ENCODE measurements around the gene DEF6. TPM values are rescaled to one million over a fixed set of nuclear protein-coding genes. Genes with fewer than 3 reads are reported as not detected.

DEF6 gene
- total and polyA plus RNA-seq, 2 of the 13 experiments (the other 11 are each of a cell fraction or from before 2014, with no cell fraction given): 5.2 to 10.0 TPM

- TF ChIP-seq, protein P1, sequence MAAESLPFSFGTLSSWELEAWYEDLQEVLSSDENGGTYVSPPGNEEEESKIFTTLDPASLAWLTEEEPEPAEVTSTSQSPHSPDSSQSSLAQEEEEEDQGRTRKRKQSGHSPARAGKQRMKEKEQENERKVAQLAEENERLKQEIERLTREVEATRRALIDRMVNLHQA (CRISPR knock-in tag; IDR thresholded peaks at IDR 0.05): no peak
- TF ChIP-seq ZNF468 (CRISPR knock-in tag; IDR thresholded peaks at IDR 0.05) (no peak), ZNF589 (CRISPR knock-in tag; conservative IDR thresholded peaks at IDR 0.05) (no peak), ZNF333 (CRISPR knock-in tag; IDR thresholded peaks at IDR 0.05; ENCODE audit: borderline replicate concordance) (no peak), ZFP36 (IDR thresholded peaks at IDR 0.05; ENCODE audit: borderline replicate concordance, low read depth, low read length, partially characterized antibody) (no peak), ZNF20 (CRISPR knock-in tag; IDR thresholded peaks at IDR 0.05) (0 out of 2 replicates have a peak, but pooled peaks have one; percentile 22), CBX2 (IDR thresholded peaks at IDR 0.05; ENCODE audit: low read depth, low read length) (no peak), CBX2 (CRISPR knock-in tag; IDR thresholded peaks at IDR 0.05; ENCODE audit: low read depth) (no peak), KLF13 (CRISPR knock-in tag; IDR thresholded peaks at IDR 0.05) (peak; percentile 22; the same call in 1 of the 2 replicates), ZNF260 (CRISPR knock-in tag; IDR thresholded peaks at IDR 0.05; ENCODE audit: borderline replicate concordance, low read depth) (no peak), HDAC2 (CRISPR knock-in tag; IDR thresholded peaks at IDR 0.05) (no peak), RAD21 (CRISPR knock-in tag; IDR thresholded peaks at IDR 0.05) (no peak), SMAD9 (CRISPR knock-in tag; IDR thresholded peaks at IDR 0.05) (0 out of 2 replicates have a peak, but pooled peaks have one; percentile 76), CTCF (CRISPR knock-in tag; IDR thresholded peaks at IDR 0.05) (peak; percentile 38), SP5 (CRISPR knock-in tag; IDR thresholded peaks at IDR 0.05; ENCODE audit: borderline replicate concordance, low read depth) (no peak), PCBP1 (IDR thresholded peaks at IDR 0.05; ENCODE audit: borderline replicate concordance, low read depth, low read length) (no peak), ZNF318 (CRISPR knock-in tag; IDR thresholded peaks at IDR 0.05) (0 out of 2 replicates have a peak, but pooled peaks have one; percentile 9)
- TF ChIP-seq, protein P2, sequence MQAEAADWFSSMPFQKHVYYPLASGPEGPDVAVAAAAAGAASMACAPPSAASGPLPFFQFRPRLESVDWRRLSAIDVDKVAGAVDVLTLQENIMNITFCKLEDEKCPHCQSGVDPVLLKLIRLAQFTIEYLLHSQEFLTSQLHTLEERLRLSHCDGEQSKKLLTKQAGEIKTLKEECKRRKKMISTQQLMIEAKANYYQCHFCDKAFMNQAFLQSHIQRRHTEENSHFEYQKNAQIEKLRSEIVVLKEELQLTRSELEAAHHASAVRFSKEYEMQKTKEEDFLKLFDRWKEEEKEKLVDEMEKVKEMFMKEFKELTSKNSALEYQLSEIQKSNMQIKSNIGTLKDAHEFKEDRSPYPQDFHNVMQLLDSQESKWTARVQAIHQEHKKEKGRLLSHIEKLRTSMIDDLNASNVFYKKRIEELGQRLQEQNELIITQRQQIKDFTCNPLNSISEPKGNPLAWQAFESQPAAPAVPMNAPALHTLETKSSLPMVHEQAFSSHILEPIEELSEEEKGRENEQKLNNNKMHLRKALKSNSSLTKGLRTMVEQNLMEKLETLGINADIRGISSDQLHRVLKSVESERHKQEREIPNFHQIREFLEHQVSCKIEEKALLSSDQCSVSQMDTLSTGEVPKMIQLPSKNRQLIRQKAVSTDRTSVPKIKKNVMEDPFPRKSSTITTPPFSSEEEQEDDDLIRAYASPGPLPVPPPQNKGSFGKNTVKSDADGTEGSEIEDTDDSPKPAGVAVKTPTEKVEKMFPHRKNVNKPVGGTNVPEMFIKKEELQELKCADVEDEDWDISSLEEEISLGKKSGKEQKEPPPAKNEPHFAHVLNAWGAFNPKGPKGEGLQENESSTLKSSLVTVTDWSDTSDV (CRISPR knock-in tag; IDR thresholded peaks at IDR 0.05): no peak
Measured at GRCh38 chr6:35258858-35259193, 38.8 kb upstream of the DEF6 start (continued).

Data from HepG2 (cell line).